ENCODE results near the gene DGUOK.

DGUOK gene

DNA sequence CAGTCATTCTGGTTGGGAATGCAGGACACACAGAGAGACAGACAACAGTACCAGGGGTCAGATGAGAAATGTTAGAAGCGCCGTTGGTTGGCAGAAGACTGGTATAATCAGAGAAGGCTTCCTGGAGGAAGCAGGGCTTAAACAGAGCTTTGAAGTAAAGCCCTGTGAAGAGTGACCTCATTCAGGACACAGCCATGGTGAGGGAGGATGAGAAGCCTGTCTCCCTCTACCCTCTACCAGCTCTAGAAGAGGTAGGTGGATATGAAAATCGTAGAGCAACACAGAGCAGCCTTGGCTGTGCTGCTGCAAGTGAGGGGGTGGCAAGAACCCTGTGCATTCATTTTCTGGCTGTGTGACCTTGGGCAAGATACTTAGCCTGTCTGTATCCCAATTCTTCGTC lies 72.3 kb downstream of the DGUOK start:
- POLR2A ChIA-PET (ENCODE audit: low non-redundant PET) = no interaction called here
- CTCF ChIA-PET = no interaction called here
- no peak overlapping the region for H3K27ac ChIP-seq
- no peak for TF ChIP-seq CTCF (conservative IDR thresholded peaks at IDR 0.05; ENCODE audit: low read depth)
- DNase-seq (ENCODE audit: low spot score) = no peak

DNA sequence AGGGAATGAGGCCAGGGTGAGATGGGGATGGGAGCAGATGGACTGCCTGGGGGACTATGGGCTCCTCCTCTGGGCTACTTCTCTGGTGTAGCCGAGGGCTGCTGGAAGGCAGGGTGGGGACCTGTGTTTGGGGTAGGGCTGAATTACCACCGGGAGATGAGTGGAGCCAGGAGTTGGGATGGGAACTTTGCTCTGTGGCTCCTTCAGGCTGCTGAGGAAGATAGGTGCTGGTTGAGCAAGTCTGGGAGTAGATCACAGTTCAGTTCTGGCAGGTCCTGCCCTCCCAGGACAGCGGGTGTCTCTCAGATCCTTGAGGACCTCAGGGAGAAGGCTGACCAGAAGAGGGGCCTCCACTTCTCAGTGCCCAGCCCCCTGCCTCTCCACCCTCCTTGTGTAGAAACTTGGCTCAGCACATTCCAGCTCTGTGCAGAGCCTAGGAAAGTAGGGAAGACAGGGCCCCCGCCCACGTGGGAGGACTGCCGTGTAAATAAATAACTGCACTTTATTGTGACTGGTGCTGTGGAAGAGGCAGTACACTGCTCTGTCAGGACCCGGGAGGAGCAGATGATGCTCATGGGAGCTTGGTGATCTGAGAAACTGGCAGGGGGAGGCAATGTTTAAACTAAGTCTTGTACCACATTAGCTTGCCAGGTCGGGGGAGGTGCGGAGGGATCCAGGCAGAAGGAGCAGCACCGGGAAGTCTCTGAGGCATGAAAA lies 73.4 kb downstream of the DGUOK start:
- no peak for TF ChIP-seq CTCF (conservative IDR thresholded peaks at IDR 0.05; ENCODE audit: low read depth)
- no peak for DNase-seq (ENCODE audit: low spot score)
- CTCF ChIA-PET = interaction anchor here (1.3 kb wide), 1 partner anchor 176 kb away, joined by 4 read pairs; no protein-coding TSS in a partner anchor
- peak overlapping the region; percentile 29 for H3K27ac ChIP-seq
- POLR2A ChIA-PET (ENCODE audit: low non-redundant PET) = no interaction called here

GRCh38 chr2:74000666-74001065 lies 74.0 kb downstream of the DGUOK start:
- no peak for DNase-seq (ENCODE audit: low spot score)
- peak overlapping the region; percentile 69 for H3K27ac ChIP-seq
- TF ChIP-seq CTCF (conservative IDR thresholded peaks at IDR 0.05; ENCODE audit: low read depth) = no peak
- CTCF ChIA-PET = interaction anchor here (0.6 to 1.3 kb wide), 2 partner anchors 127 to 177 kb away, joined by 3 to 4 read pairs; no protein-coding TSS in a partner anchor
- POLR2A ChIA-PET (ENCODE audit: low non-redundant PET) = no interaction called here

DNA sequence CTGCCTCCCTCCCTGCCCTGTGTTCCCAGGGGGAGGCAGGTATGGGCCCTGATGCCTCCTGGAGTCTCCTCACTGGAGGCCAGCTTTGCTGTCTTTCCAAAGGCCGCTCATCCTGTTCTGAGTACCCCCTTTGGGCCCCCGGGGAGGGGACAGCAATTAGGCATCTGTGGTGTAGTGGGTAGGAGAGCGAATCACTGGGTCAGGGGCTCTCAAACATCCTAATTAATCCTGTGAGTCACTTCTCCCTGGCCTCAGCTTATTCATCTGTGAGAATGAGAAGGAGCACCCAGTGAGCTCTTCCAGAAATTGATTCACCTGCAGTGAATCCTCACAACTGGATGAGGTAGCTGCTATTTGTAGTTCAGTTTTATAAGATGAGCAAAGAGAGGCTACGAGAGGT lies 74.4 kb downstream of the DGUOK start:
- CTCF ChIA-PET = interaction anchor here (0.5 to 1.3 kb wide), 3 partner anchors 126 to 179 kb away, joined by 3 to 4 read pairs (median 3); no protein-coding TSS in a partner anchor
- peak overlapping the region; percentile 69 for H3K27ac ChIP-seq
- POLR2A ChIA-PET (ENCODE audit: low non-redundant PET) = no interaction called here
- TF ChIP-seq CTCF (conservative IDR thresholded peaks at IDR 0.05; ENCODE audit: low read depth) = no peak
- no peak for DNase-seq (ENCODE audit: low spot score)

DNA sequence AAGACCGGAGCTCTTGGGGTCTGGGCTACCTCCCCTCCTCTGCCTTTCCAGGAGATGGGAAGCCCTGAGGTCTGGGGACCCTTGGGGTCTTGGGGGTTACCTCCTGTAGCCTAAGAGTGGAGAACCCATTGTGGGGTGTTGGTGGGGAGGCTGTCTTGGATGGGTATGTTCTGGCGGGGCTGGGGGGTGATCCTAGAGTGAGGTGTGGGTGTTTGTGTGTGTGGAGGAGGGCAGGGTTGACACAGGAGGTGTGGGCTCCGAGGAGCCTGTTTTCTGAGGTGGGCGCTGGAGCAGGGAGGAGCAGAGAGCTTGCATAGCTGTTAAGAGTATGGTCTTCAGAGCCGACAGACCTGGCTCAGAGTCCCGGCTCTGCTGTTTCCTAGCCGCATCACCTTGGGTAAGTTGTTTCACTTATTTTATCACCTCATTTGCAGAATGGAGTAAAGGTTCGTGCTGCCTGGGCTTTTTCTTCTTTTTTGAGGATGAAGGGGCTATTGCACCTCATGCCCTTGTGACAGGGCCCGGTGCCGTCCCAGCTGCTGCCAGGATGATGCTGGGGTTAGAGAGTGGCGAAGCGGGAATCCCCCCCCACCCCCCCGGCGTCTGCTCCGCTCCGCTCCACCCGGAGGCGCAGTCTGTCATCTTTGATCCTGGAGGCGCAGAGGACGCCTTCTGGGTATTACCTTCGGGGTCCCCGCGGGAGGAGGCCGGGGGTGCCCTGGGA lies 75.3 kb downstream of the DGUOK start:
- CTCF ChIA-PET = interaction anchor here (0.5 to 1.6 kb wide), 5 partner anchors 14 to 180 kb away, joined by 3 to 8 read pairs (median 3); no protein-coding TSS in a partner anchor

More for the DNA sequence above, 75.3 kb downstream of the DGUOK start:
- H3K27ac ChIP-seq = peak overlapping the region; percentile 69
- DNase-seq (ENCODE audit: low spot score) = no peak
- POLR2A ChIA-PET (ENCODE audit: low non-redundant PET) = no interaction called here
- no peak for TF ChIP-seq CTCF (conservative IDR thresholded peaks at IDR 0.05; ENCODE audit: low read depth)

All from RWPE1 (cell line).